IPS DF 4.7 (cell line): ENCODE results near the gene MFAP4.

ENCODE experiments used
- DNase-seq: peaks from one replicate; pipeline ENCODE4 v3.0.0-alpha.2; 2013; ENCODE audit warnings: low spot score; ENCODE audit errors: extremely low read depth

MFAP4 gene

DNA sequence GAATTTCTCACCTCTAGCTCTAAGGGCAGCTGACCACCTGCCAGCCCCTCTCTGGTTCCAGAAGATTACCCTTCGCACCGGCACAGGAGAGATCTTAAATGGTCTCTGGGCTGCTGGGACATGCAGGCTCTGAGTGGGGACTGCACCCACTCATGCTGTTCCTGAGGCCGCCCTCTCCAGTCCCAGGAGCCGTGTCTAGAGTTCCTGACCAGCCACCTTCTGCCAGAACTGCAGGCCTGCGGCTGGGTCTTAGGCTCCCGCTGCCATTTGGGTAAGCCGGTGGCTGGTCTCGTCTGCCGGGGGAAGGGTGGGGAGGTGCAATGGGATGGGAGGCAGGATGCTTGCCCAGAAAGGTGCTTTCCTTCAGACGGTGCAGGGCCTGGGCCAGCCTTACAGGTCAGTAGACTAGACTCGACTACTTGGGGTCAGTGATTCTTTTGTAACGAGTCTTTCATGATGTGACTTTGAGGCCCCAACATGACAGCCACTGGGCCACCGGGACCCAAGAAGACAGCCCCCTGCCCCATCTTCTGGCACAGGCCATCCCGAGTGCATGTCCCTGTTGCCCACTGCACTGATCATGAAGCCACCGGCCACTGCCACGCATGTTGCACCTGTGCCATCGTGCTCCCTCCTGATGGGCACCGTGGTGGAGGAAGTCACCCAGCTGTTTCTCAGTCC is 50.9 kb downstream of the MFAP4 start:
- DNase-seq: no peak

DNA sequence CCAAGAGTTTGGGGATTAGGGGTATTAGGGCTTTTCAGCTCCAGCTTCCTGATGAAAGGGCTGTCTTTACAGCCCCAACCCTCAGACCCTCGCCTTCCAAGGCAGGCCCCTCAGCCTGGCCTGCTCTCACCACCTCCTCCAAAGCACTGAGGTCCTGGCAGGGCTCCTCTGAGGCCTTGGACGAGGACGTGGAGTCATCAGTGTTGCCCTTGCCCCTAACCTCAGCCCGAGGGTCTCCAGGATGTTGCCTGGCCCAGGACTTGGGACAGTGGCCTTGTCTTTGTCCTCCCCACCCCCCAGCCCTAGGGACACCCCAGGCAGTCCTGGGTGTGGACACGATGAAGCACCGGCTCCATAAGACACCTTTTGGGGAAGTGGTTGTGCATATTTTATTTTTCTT is 52.7 kb downstream of the MFAP4 start:
- DNase-seq: no peak

DNA sequence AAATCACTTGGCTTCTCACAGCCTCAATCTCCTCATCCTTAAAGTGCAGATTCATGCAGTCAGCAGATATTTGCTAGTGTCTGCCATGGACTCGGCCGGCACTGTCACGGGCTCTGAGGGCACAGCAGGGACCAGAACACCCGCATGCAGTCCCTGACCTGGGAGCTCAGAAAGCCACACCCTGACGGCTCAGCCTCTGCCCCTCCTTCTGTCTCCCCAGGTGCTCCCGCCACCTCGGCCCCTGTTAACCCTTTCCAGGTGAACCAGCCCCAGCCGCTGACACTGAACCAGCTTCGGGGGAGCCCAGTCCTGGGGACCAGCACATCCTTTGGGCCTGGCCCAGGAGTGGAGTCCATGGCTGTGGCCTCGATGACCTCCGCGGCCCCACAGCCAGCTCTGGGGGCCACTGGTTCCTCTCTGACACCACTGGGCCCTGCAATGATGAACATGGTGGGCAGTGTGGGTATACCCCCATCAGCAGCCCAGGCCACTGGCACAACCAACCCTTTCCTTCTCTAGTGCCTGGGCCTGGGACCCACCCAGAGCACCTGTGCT is 53.2 kb downstream of the MFAP4 start:
- DNase-seq: no peak
